H1 (cell line): ENCODE data around the gene GRIN2C. TPM values are rescaled to one million over a fixed set of nuclear protein-coding genes. Genes with fewer than 3 reads are reported as not detected.
A peak's percentile ranks its signal among the peaks of the same experiment; 100 is the strongest.

Source experiments
- CTCF ChIA-PET: fragments of 300-600 bp; sonication (Branson Sonifier 250); formaldehyde crosslinking; loops from one replicate; lab custom pipeline; 2021; ENCODE audit not compliant: partially characterized antibody; lab: Charles Lee
- POLR2A ChIA-PET: fragments of 300-600 bp; sonication (Branson Sonifier 250); formaldehyde crosslinking; loops from one replicate; lab custom pipeline; 2021; ENCODE audit warnings: inconsistent platforms; ENCODE audit not compliant: partially characterized antibody; lab: Charles Lee
- DNase-seq, 2 experiments: peaks; one replicate each; pipeline versions ENCODE4 v3.0.0 to v3.0.0-alpha.2; 2010 to 2022; ENCODE audit warnings: low spot score in 2 of 2, low read depth in 1 of 2, mixed read lengths in 1 of 2
- FAIRE-seq: peaks from 2 replicates; lab custom pipeline; 2011; peaks lifted over from hg19 to GRCh38; lab: Jason Lieb, UNC
- H2AFZ ChIP-seq: 2 replicates; pipeline ENCODE4 v1.8.1; 2012; ENCODE audit warnings: low read length, inconsistent platforms
- H2AK5ac ChIP-seq: 2 replicates; pipeline ENCODE4 v1.6.1; 2013; ENCODE audit warnings: low read depth, low read length
- H2BK120ac ChIP-seq: replicated peaks from 2 replicates; pipeline ENCODE3; 2013; ENCODE audit warnings: low read depth, low read length, inconsistent platforms
- H2BK12ac ChIP-seq: 2 replicates; pipeline ENCODE4 v1.6.1; 2013; ENCODE audit warnings: low read depth, low read length
- H2BK15ac ChIP-seq: 2 replicates; pipeline ENCODE4 v1.6.1; 2013; ENCODE audit warnings: low read length
- H2BK20ac ChIP-seq: 2 replicates; pipeline ENCODE4 v1.6.1; 2013; ENCODE audit warnings: low read length
- H2BK5ac ChIP-seq: 2 replicates; pipeline ENCODE4 v1.6.1; 2013; ENCODE audit warnings: low read depth, low read length
- H3K14ac ChIP-seq: 2 replicates; pipeline ENCODE4 v1.6.1; 2013; ENCODE audit warnings: inconsistent platforms; ENCODE audit not compliant: insufficient read length
- H3K18ac ChIP-seq: 2 replicates; pipeline ENCODE4 v1.6.1; 2013; ENCODE audit warnings: low read length; ENCODE audit errors: extremely low read depth
- H3K23ac ChIP-seq: 2 replicates; pipeline ENCODE4 v1.6.1; 2013; ENCODE audit warnings: inconsistent platforms; ENCODE audit not compliant: insufficient read length
- H3K23me2 ChIP-seq: 2 replicates; pipeline ENCODE4 v1.6.1; 2013; ENCODE audit warnings: low read depth, low read length
- H3K27ac ChIP-seq: 2 replicates; pipeline ENCODE4 v1.6.1; 2011; ENCODE audit warnings: low read depth, low read length, inconsistent platforms
- H3K27me3 ChIP-seq, 4 experiments: replicated peaks in 1 of 4; 1 replicate in 1 of 4; 2 replicates in 3 of 4; pipeline versions ENCODE4 v1.6.1 to v1.8.1; 2011 to 2013; ENCODE audit warnings: low read length in 3 of 4, mild to moderate bottlenecking in 3 of 4, inconsistent platforms in 2 of 4, mixed read lengths in 2 of 4, moderate library complexity in 1 of 4; ENCODE audit not compliant: control insufficient read depth in 3 of 4, insufficient read depth in 3 of 4; ENCODE audit errors: extremely low read depth in 1 of 4
- H3K36me3 ChIP-seq, 4 experiments: 2 replicates each; pipeline versions ENCODE4 v1.6.1 to v1.8.1; 2011 to 2013; ENCODE audit warnings: mild to moderate bottlenecking in 4 of 4, low read length in 3 of 4, moderate library complexity in 2 of 4, control low read depth in 1 of 4, inconsistent platforms in 1 of 4; ENCODE audit not compliant: insufficient read depth in 4 of 4, control insufficient read depth in 2 of 4
- H3K4ac ChIP-seq: replicated peaks from 2 replicates; pipeline ENCODE3; 2013; ENCODE audit warnings: low read length, low read depth, mixed read lengths, inconsistent platforms; ENCODE audit not compliant: insufficient read length
- H3K4me1 ChIP-seq, 4 experiments: replicated peaks in 1 of 4; 1 replicate in 1 of 4; 2 replicates in 3 of 4; pipeline versions ENCODE4 v1.6.1 to v1.8.1; 2011 to 2013; ENCODE audit warnings: low read length in 3 of 4, inconsistent platforms in 2 of 4, mixed read lengths in 1 of 4; ENCODE audit not compliant: insufficient read depth in 4 of 4, control insufficient read depth in 3 of 4
- H3K4me2 ChIP-seq, 2 experiments: 2 replicates each; pipeline versions ENCODE4 v1.6.1 to v1.8.1; 2011 to 2013; ENCODE audit warnings: low read depth in 2 of 2, low read length in 2 of 2, control low read depth in 1 of 2, inconsistent platforms in 1 of 2, mild to moderate bottlenecking in 1 of 2; ENCODE audit not compliant: insufficient read depth in 1 of 2
- H3K4me3 ChIP-seq, 4 experiments: fragments of 200-600, 300-600 bp in 1 of 4; sonication (generic), shearing (Covaris generic), sonication (Bioruptor Twin) in 1 of 4; 2 replicates each; pipeline versions ENCODE4 v1.5.1 to v1.8.1; 2011 to 2016; ENCODE audit warnings: low read length in 4 of 4, low read depth in 3 of 4, control low read depth in 2 of 4, inconsistent platforms in 2 of 4, mild to moderate bottlenecking in 2 of 4, mixed read lengths in 1 of 4, moderate library complexity in 1 of 4; ENCODE audit not compliant: insufficient read depth in 2 of 4; ENCODE audit errors: extremely low read depth in 1 of 4
- H3K56ac ChIP-seq: replicated peaks from 2 replicates; pipeline ENCODE3; 2013; ENCODE audit warnings: low read depth, mild to moderate bottlenecking, mixed read lengths, low read length, inconsistent platforms; ENCODE audit not compliant: insufficient read length
- H3K79me1 ChIP-seq: 2 replicates; pipeline ENCODE4 v1.6.1; 2013; ENCODE audit warnings: low read depth, low read length, control low read depth
- H3K79me2 ChIP-seq, 2 experiments: 2 replicates each; pipeline versions ENCODE4 v1.6.1 to v1.8.1; 2012 to 2013; ENCODE audit warnings: low read length in 2 of 2, mild to moderate bottlenecking in 2 of 2, inconsistent platforms in 1 of 2; ENCODE audit not compliant: insufficient read depth in 2 of 2, control insufficient read depth in 1 of 2
- H3K9ac ChIP-seq, 4 experiments: replicated peaks in 1 of 4; 1 replicate in 1 of 4; 2 replicates in 3 of 4; pipeline versions ENCODE4 v1.6.1 to v1.8.1; 2011 to 2013; ENCODE audit warnings: low read depth in 3 of 4, low read length in 3 of 4, control low read depth in 2 of 4, mild to moderate bottlenecking in 2 of 4, moderate library complexity in 2 of 4, inconsistent platforms in 1 of 4; ENCODE audit errors: extremely low read depth in 1 of 4
- H3K9me3 ChIP-seq, 2 experiments: 2 replicates each; pipeline versions ENCODE4 v1.6.1 to v1.8.1; 2012 to 2013; ENCODE audit warnings: mild to moderate bottlenecking in 2 of 2, moderate library complexity in 2 of 2, control low read depth in 1 of 2, inconsistent platforms in 1 of 2, low read depth in 1 of 2, low read length in 1 of 2, mixed read lengths in 1 of 2; ENCODE audit not compliant: insufficient read depth in 2 of 2
- H4K20me1 ChIP-seq, 2 experiments: replicated peaks in 1 of 2; 2 replicates each; pipeline versions ENCODE3 to v1.8.1; 2011 to 2013; ENCODE audit warnings: inconsistent platforms in 2 of 2, low read length in 2 of 2, mild to moderate bottlenecking in 1 of 2; ENCODE audit not compliant: insufficient read depth in 2 of 2, control insufficient read depth in 1 of 2
- H4K5ac ChIP-seq: 2 replicates; pipeline ENCODE4 v1.6.1; 2013; ENCODE audit warnings: low read length, low read depth, mixed read lengths, inconsistent platforms; ENCODE audit not compliant: insufficient read length
- H4K8ac ChIP-seq: 2 replicates; pipeline ENCODE4 v1.8.0; 2013; ENCODE audit warnings: mild to moderate bottlenecking, moderate library complexity, low read length, inconsistent platforms; ENCODE audit not compliant: insufficient read depth; ENCODE audit errors: extremely low read depth
- H4K91ac ChIP-seq: replicated peaks from 2 replicates; pipeline ENCODE3; 2013; ENCODE audit warnings: low read length, mixed read lengths, inconsistent platforms; ENCODE audit not compliant: insufficient read length
- CHD1 ChIP-seq: IDR thresholded peaks from 2 replicates; pipeline ENCODE4 v1.6.1; 2012; ENCODE audit warnings: low read depth, low read length, improper control_type of control experiment
- HDAC2 ChIP-seq, 2 experiments: fragments of 300-600 bp in 1 of 2; sonication (generic) in 1 of 2; IDR thresholded peaks; 2 replicates each; pipeline ENCODE4 v1.6.1; 2011 to 2012; ENCODE audit warnings: low read depth in 2 of 2, low read length in 2 of 2, mild to moderate bottlenecking in 2 of 2, moderate library complexity in 2 of 2, borderline replicate concordance in 1 of 2, inconsistent platforms in 1 of 2
- HDAC6 ChIP-seq: IDR thresholded peaks from one replicate; pipeline ENCODE4 v1.7.1; 2012; ENCODE audit warnings: low read depth, mild to moderate bottlenecking, inconsistent platforms, low read length, moderate library complexity
- JUN ChIP-seq: IDR thresholded peaks from 2 replicates; pipeline ENCODE4 v1.6.1; 2011; ENCODE audit warnings: low read depth, mild to moderate bottlenecking, improper control_type of control experiment, low read length
- KDM1A ChIP-seq: fragments of 200-600, 300-600 bp; sonication (generic); IDR thresholded peaks from 2 replicates; pipeline ENCODE4 v1.7.1; 2016; ENCODE audit warnings: mild to moderate bottlenecking, low read length, borderline replicate concordance
- MAFK ChIP-seq: IDR thresholded peaks from 2 replicates; pipeline ENCODE4 v1.6.1; 2012; ENCODE audit warnings: low read depth, mild to moderate bottlenecking, improper control_type of control experiment, low read length
- PHF8 ChIP-seq: fragments of 200-600 bp; sonication (generic); conservative IDR thresholded peaks from 2 replicates; pipeline ENCODE4 v1.7.1; 2012; ENCODE audit warnings: low read depth, mild to moderate bottlenecking, inconsistent platforms, low read length, moderate library complexity
- RNF2 ChIP-seq: fragments of 200-900, 300-1000 bp; sonication (generic); IDR thresholded peaks from 2 replicates; pipeline ENCODE4 v1.7.1; 2016; ENCODE audit warnings: borderline replicate concordance, low read depth, mild to moderate bottlenecking, antibody characterized with exemption, low read length; ENCODE audit not compliant: poor library complexity, severe bottlenecking; ENCODE audit errors: missing control alignments
- SIX5 ChIP-seq: IDR thresholded peaks from 2 replicates; pipeline ENCODE4 v1.6.1; 2011; ENCODE audit warnings: mild to moderate bottlenecking, low read depth, low read length
- SP1 ChIP-seq: IDR thresholded peaks from 2 replicates; pipeline ENCODE4 v1.6.1; 2011; ENCODE audit warnings: low read depth, low read length
- SUZ12 ChIP-seq: fragments of 200-600 bp; sonication (generic); IDR thresholded peaks from 2 replicates; pipeline ENCODE4 v1.6.1; 2012; ENCODE audit warnings: mild to moderate bottlenecking, inconsistent platforms, low read length, moderate library complexity, mixed read lengths
- WGBS, 2 experiments: shearing (Covaris generic) in 1 of 2; methylation state at CpG; one replicate each; pipeline versions ENCODE4 v1.1.6 to v1.1.7; 2013 to 2015; ENCODE audit warnings: low lambda C conversion rate in 2 of 2, mixed read lengths in 2 of 2, inconsistent platforms in 1 of 2, low coverage in 1 of 2, missing lambda C conversion rate in 1 of 2; ENCODE audit not compliant: insufficient replicate concordance in 2 of 2, insufficient coverage in 1 of 2, insufficient read length in 1 of 2; ENCODE audit errors: extremely low coverage in 1 of 2, missing lambda C conversion rate in 1 of 2; 5-methylcytosine and 5-hydroxymethylcytosine counted together
- polyA plus RNA-seq, 7 experiments: library from polyadenylated mRNA; depleted of rRNA in 3 of 7; stranded (reverse) in 5 of 7; unstranded in 2 of 7; fragments of >200 nt in 5 of 7; fragments of 200-250 nt in 2 of 7; gene quantifications; 1 replicate in 5 of 7; 2 replicates in 1 of 7; 4 replicates in 1 of 7; pipeline versions ENCODE4 v1.2.1 to v1.2.3, GENCODE V29; 2011 to 2013; ENCODE audit warnings: missing spikeins in 2 of 7, mixed read lengths in 2 of 7
- total RNA-seq: library from RNA; stranded (reverse); fragmentation: NEBNext Ultra II Directional; extraction: Animal tissue kit (Norgen Biotek cat#: 25700); gene quantifications from 2 replicates; pipeline ENCODE4 v1.2.1, GENCODE V29; 2021

Gene GRIN2C
- total and polyA plus RNA-seq, 2 of the 8 experiments (the other 6 are each of a cell fraction or from before 2014, with no cell fraction given): 0.06 to 0.07 TPM

DNA sequence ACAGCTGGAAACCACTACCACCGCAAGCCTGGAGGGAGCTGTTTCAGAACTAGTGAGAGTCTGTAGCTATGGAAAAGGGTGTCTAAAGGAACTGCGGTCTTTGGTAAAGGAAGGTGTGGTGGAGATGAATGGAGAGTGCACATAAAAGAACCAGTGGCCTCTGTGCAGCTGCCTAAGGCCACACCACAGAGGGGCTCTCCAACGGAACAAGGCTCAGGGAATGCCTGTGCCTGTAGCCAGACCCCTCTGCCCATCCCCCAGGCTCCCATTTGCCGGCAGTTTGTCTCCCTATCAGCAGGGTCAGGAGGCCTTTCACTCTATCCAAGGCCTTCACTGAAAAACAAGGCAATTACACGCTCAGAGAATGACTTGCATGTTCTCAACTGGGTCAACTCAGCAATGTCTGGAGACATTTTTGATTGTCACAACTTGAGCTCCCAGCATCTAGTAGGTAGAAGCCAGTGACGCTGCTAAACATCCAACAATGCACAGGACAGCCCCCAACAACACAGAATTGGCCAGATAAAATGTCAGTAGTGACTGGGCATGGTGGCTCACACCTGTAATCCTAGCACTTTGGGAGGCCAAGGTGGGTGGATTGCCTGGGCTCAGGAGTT lies 16.4 kb upstream of the GRIN2C start:
- Histone ChIP-seq H3K14ac (no peak overlapping the region), H4K91ac (no peak overlapping the region), H2BK15ac (peak overlapping the region; percentile 6; the same call in 1 of the 2 replicates), H3K27me3 (peaks cover 0 to 3% (median 0%) of the 10 kb centered on the region in 4 experiments; a peak in 2 of 7 replicates), H2BK5ac (no peak overlapping the region), H3K79me2 (no peaks in the 10 kb centered on the region; a peak in 1 of 4 replicates), H2AK5ac (no peak overlapping the region), H4K5ac (no peak overlapping the region), H3K27ac (no peak overlapping the region), H3K4ac (no peak overlapping the region), H3K23ac (no peak overlapping the region), H3K18ac (no peak overlapping the region), H3K4me3 (no peak overlapping the region), H4K20me1 (no peaks in the 10 kb centered on the region), H2BK120ac (no peak overlapping the region), H2BK20ac (no peak overlapping the region), H3K4me2 (no peak overlapping the region), H3K79me1 (peaks cover 7% of the 10 kb centered on the region; the same call in 1 of the 2 replicates), H3K9me3 (no peaks in the 10 kb centered on the region), H3K56ac (no peak overlapping the region), H2AFZ (peak overlapping the region; percentile 40; the same call in 1 of the 2 replicates), H2BK12ac (no peak overlapping the region), H3K23me2 (peaks cover 10% of the 10 kb centered on the region), H4K8ac (no peak overlapping the region), H3K36me3 (no peaks in the 10 kb centered on the region), H3K4me1 (peaks cover 0 to 14% (median 6%) of the 10 kb centered on the region in 4 experiments; a peak in 6 of 7 replicates), H3K9ac (no peak overlapping the region)
- WGBS, 2 experiments: 88% methylated on average over 6 of the region's 6 CpGs; no CpG with 5 or more reads in 1 of the 2 experiments
- FAIRE-seq (no peak), DNase-seq (no peak)
- TF ChIP-seq CHD1: no peak
- no peak for TF ChIP-seq KDM1A
- no peak for TF ChIP-seq SP1
- TF ChIP-seq SIX5: no peak
- no peak for TF ChIP-seq HDAC6
- TF ChIP-seq SUZ12: no peak
- no peak for TF ChIP-seq PHF8
- no peak for TF ChIP-seq MAFK
- no peak for TF ChIP-seq JUN
- no peak for TF ChIP-seq HDAC2 (IDR thresholded peaks at IDR 0.05; ENCODE audit: borderline replicate concordance in 1 of 2, low read depth in 2 of 2, low read length in 2 of 2)
- TF ChIP-seq RNF2: no peak
- ChIA-PET CTCF (interaction anchor here (0.6 to 81.0 kb wide), 5 partner anchors 38 to 138 kb away, joined by 3 to 2981 read pairs (median 5); partner anchors contain the start of genes GRIN2C and NAT9), POLR2A (interaction anchor here (1.1 to 1.6 kb wide), 3 partner anchors 15 to 48 kb away, joined by 3 to 5 read pairs (median 4); partner anchors contain the start of gene OTOP2)
